ENCODE data around the gene SLC35G3. TPM values are rescaled to one million over a fixed set of nuclear protein-coding genes. Genes with fewer than 3 reads are reported as not detected.

The SLC35G3 gene
- total and polyA plus RNA-seq, 2 of the 13 experiments (the other 11 are each of a cell fraction or from before 2014, with no cell fraction given) = not detected

- no peak for TF ChIP-seq E2F1 (CRISPR knock-in tag; IDR thresholded peaks at IDR 0.05)
- TF ChIP-seq BHLHE40 (IDR thresholded peaks at IDR 0.05; ENCODE audit: low read length) = no peak
- peak; percentile 33; the same call in 1 of the 2 replicates for TF ChIP-seq SAP130 (CRISPR knock-in tag; IDR thresholded peaks at IDR 0.05; ENCODE audit: low read depth)
- no peak for TF ChIP-seq MIER2 (CRISPR knock-in tag; IDR thresholded peaks at IDR 0.05)
- TF ChIP-seq PHF8 (CRISPR knock-in tag; IDR thresholded peaks at IDR 0.05) = peak; percentile 40; the same call in 1 of the 2 replicates
- no peak for TF ChIP-seq KMT2B (CRISPR knock-in tag; IDR thresholded peaks at IDR 0.05)
- no peak for TF ChIP-seq HDAC2 (CRISPR knock-in tag; IDR thresholded peaks at IDR 0.05)
- TF ChIP-seq ZNF691 (CRISPR knock-in tag; IDR thresholded peaks at IDR 0.05; ENCODE audit: borderline replicate concordance, low read depth) = no peak
- TF ChIP-seq ZNF737 (CRISPR knock-in tag; IDR thresholded peaks at IDR 0.05; ENCODE audit: borderline replicate concordance) = no peak
- no peak for TF ChIP-seq ZNF883 (CRISPR knock-in tag; IDR thresholded peaks at IDR 0.05; ENCODE audit: not compliant biosample characterization)
- TF ChIP-seq ZSCAN29 (CRISPR knock-in tag; conservative IDR thresholded peaks at IDR 0.05) = no peak
- no peak for TF ChIP-seq ZNF766 (CRISPR knock-in tag; IDR thresholded peaks at IDR 0.05; ENCODE audit: borderline replicate concordance)
- no peak for TF ChIP-seq ZFP62 (CRISPR knock-in tag; IDR thresholded peaks at IDR 0.05)
- no peak for TF ChIP-seq ZBTB25 (CRISPR knock-in tag; IDR thresholded peaks at IDR 0.05)
- no peak for TF ChIP-seq ETS1 (CRISPR knock-in tag; IDR thresholded peaks at IDR 0.05)
- TF ChIP-seq SIN3A (IDR thresholded peaks at IDR 0.05; ENCODE audit: borderline replicate concordance, low read depth, low read length) = no peak
- no peak for TF ChIP-seq TCF12 (IDR thresholded peaks at IDR 0.05)
- TF ChIP-seq TCF12 (CRISPR knock-in tag; IDR thresholded peaks at IDR 0.05) = no peak
- TF ChIP-seq ZNF773 (CRISPR knock-in tag; IDR thresholded peaks at IDR 0.05; ENCODE audit: borderline replicate concordance) = no peak
- TF ChIP-seq SATB2 (CRISPR knock-in tag; IDR thresholded peaks at IDR 0.05) = no peak
- no peak for TF ChIP-seq SAFB2 (CRISPR knock-in tag; IDR thresholded peaks at IDR 0.05; ENCODE audit: borderline replicate concordance, low read depth)
- no peak for TF ChIP-seq GPN1 (CRISPR knock-in tag; IDR thresholded peaks at IDR 0.05; ENCODE audit: borderline replicate concordance)
- no peak for TF ChIP-seq ZNF253 (CRISPR knock-in tag; IDR thresholded peaks at IDR 0.05; ENCODE audit: borderline replicate concordance)
- TF ChIP-seq IKZF1 (IDR thresholded peaks at IDR 0.05) = no peak
These were observed 48.8 kb upstream of the SLC35G3 start, which contains the start of gene SLFN5 (continued) for GRCh38 chr17:35242805-35243560.
